Measurements from ENCODE around the gene CCIN.
"Not testable (repeated sequence)": the region's sequence is repeated elsewhere in the genome, so short reads cannot be mapped to it uniquely, and the experiment has no call there.

DNA sequence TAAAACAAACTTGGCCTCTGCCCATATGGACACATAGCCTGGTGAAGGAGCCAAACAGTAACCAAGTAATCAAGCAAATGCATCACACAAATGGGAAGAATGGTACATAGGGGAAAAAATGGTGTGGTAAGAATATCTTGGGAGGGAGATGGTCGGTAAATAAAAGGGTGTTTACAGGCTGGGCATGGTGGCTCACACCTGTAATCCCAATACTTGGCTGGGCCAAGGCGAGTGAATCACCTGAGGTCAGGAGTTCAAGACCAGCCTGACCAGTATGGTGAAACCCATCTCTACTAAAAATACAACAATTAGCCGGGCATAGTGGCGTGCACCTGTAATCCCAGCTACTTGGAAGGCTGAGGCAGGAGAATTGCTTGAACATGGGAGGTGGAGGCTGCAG lies 9.7 kb upstream of the CCIN start:
- not testable (repeated sequence) for TF ChIP-seq POLR2AphosphoS5 (IDR thresholded peaks at IDR 0.05; ENCODE audit: low read depth, low read length)
- TF ChIP-seq, protein P1, sequence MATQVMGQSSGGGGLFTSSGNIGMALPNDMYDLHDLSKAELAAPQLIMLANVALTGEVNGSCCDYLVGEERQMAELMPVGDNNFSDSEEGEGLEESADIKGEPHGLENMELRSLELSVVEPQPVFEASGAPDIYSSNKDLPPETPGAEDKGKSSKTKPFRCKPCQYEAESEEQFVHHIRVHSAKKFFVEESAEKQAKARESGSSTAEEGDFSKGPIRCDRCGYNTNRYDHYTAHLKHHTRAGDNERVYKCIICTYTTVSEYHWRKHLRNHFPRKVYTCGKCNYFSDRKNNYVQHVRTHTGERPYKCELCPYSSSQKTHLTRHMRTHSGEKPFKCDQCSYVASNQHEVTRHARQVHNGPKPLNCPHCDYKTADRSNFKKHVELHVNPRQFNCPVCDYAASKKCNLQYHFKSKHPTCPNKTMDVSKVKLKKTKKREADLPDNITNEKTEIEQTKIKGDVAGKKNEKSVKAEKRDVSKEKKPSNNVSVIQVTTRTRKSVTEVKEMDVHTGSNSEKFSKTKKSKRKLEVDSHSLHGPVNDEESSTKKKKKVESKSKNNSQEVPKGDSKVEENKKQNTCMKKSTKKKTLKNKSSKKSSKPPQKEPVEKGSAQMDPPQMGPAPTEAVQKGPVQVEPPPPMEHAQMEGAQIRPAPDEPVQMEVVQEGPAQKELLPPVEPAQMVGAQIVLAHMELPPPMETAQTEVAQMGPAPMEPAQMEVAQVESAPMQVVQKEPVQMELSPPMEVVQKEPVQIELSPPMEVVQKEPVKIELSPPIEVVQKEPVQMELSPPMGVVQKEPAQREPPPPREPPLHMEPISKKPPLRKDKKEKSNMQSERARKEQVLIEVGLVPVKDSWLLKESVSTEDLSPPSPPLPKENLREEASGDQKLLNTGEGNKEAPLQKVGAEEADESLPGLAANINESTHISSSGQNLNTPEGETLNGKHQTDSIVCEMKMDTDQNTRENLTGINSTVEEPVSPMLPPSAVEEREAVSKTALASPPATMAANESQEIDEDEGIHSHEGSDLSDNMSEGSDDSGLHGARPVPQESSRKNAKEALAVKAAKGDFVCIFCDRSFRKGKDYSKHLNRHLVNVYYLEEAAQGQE (IDR thresholded peaks at IDR 0.05; ENCODE audit: insufficient read depth in 1 of 2, low read depth in 2 of 2, low read length in 1 of 2): not testable (repeated sequence)

Measured in Panc1 (cell line).